GM18526 (cell line): Measurements from ENCODE around the gene CCL18.

Source experiments
- POLR2A ChIP-seq: IDR thresholded peaks from 3 replicates; pipeline ENCODE4 v1.6.1; 2011; ENCODE audit not compliant: insufficient read length; ENCODE audit errors: extremely low read depth

Gene CCL18

GRCh38 chr17:36063786-36064541, at the start of gene CCL18:
Gene CCL18, plus strand, starts transcription at chr17:36064272. Its CDS starts 71 bp downstream, at chr17:36064343.
- TF ChIP-seq POLR2A = no peak

- TF ChIP-seq POLR2A = no peak
These were observed 49.1 kb upstream of the CCL18 start for GRCh38 chr17:36014946-36015345.

- no peak for TF ChIP-seq POLR2A
These were observed 47.5 kb upstream of the CCL18 start for GRCh38 chr17:36016555-36016954.

- TF ChIP-seq POLR2A = no peak
These were observed 46.3 kb upstream of the CCL18 start, which contains the start of gene CCL23 for GRCh38 chr17:36017799-36018198. Gene CCL23, minus strand, starts transcription at chr17:36017972. Its CDS starts 75 bp downstream, at chr17:36017897.

GRCh38 chr17:36019423-36019822, 44.6 kb upstream of the CCL18 start:
- no peak for TF ChIP-seq POLR2A

- TF ChIP-seq POLR2A = no peak
These were observed 39.8 kb upstream of the CCL18 start for GRCh38 chr17:36024106-36024869.

- TF ChIP-seq POLR2A = no peak
These were observed 36.3 kb upstream of the CCL18 start for GRCh38 chr17:36027761-36028160.

- no peak for TF ChIP-seq POLR2A
These were observed 33.1 kb upstream of the CCL18 start for GRCh38 chr17:36030956-36031355.

- no peak for TF ChIP-seq POLR2A
These were observed 29.9 kb upstream of the CCL18 start for GRCh38 chr17:36034127-36034526.

GRCh38 chr17:36036235-36036634, 27.8 kb upstream of the CCL18 start:
- TF ChIP-seq POLR2A = no peak

GRCh38 chr17:36048066-36048465, 16.0 kb upstream of the CCL18 start:
- TF ChIP-seq POLR2A = no peak

GRCh38 chr17:36049643-36050042, 14.4 kb upstream of the CCL18 start:
- TF ChIP-seq POLR2A = no peak

GRCh38 chr17:36055171-36055570, 8.9 kb upstream of the CCL18 start:
- TF ChIP-seq POLR2A = no peak

- TF ChIP-seq POLR2A = no peak
These were observed 8.1 kb upstream of the CCL18 start for GRCh38 chr17:36055921-36056520.

GRCh38 chr17:36057911-36058310, 6.2 kb upstream of the CCL18 start:
- no peak for TF ChIP-seq POLR2A

GRCh38 chr17:36059406-36059805, 4.7 kb upstream of the CCL18 start:
- no peak for TF ChIP-seq POLR2A
